ENCODE measurements around the gene AGTR1.

AGTR1 gene

DNA sequence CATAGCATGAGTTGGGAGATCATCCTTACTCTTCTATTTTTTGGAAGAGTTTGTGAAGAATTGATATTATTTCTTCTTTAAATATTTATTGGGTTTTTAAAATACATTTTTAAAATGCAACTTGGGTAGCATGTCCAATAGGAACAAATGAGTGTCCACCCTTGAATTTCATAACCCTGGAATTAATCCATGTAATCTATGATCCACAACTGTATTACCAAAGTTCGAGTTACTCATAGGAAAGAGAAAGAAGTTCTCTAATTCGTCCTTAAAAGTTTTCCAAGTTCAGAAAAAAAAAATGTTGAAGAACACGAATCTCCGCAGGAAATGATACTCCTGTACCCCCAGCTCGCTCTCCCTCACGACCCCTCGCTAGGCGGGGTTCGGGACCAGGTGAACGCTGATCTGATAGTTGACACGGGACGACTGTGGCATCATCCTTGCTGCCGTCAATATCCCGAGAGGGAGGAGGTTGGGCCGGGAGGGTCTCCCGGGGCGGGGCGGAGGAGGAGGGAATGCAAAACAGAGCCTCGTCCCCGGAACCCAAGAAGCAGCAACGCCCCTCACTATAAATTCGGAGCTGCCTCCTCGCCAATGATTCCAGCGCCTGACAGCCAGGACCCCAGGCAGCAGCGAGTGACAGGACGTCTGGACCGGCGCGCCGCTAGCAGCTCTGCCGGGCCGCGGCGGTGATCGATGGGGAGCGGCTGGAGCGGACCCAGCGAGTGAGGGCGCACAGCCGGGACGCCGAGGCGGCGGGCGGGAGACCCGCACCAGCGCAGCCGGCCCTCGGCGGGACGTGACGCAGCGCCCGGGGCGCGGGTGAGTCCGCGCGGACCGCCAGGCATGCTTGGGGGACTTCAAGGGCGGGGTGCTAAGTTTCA lies at the start of gene AGTR1:
AGTR1 (plus strand) TSS at position 598 of the 884 bp plus-strand sequence. CDS start 43,133 bp downstream, outside the sequence.
- DNase-seq, result no peak

DNA sequence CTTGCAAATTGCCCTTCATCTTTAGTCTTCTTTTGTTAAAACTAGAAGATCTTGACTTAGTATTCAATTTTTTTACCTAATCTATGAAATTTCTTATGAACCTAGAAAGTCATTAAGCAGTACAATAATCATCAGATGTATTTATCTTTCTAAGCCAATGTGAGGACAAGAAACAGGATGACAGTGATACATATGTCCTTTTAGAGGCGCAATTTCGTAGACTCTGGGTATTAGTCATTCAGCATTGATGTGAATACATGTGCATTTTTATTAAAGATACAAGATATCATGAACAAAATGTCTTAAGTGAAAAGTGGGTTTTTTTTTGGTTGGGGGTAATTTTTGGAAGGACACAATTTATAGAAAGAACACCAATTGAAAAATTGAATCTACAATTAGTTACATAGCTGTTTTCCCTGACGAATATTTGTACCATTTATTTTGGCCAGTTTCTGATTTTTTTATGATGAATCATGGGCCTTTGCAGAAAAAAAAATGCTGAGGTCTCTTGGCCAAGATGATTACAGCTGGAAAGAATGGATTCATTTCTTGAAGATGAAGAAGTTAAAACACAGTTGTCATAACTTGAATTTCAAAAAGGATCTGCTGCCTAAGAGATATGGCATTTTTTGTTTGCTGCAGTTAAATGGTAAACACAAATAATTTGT lies 48.9 kb upstream of the AGTR1 start:
- no peak for DNase-seq

DNA sequence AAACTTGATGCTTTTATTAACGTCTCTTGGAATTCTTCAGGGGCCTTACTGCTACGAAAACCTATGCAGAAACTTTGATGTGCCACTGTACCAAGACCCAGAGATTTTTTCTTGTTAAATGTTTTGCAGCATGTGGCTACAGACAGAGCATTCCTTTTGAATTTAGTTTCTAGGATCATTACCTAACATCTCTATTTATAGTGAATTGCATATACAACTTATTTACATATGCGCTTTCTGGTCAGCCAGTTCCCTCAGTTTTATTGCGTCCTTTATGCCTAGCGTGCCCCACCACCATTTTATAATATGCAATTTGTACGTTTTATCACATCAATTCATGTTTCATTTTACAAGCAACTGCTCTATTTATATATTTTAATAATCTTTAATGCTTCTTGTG lies 46.2 kb upstream of the AGTR1 start:
- DNase-seq, result no peak

DNA sequence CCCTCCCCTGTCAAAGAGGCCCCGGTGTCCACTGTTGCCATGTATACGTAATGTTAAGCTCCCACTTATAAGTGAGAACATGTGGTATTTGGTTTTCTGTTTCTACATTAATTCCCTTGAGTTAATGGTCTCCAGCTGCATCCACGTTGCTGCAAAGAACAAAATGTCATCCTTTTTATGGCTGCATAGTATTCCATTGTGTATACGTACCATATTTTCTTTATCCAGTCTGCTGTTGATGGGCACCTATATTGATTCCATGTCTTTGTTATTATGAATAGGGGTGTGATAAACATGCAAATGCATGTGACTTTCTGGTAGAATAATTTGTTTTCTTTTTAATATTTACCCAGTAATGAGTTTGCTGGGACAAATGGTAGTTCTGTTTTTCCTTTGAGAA lies 43.3 kb upstream of the AGTR1 start:
- DNase-seq, result no peak

DNA sequence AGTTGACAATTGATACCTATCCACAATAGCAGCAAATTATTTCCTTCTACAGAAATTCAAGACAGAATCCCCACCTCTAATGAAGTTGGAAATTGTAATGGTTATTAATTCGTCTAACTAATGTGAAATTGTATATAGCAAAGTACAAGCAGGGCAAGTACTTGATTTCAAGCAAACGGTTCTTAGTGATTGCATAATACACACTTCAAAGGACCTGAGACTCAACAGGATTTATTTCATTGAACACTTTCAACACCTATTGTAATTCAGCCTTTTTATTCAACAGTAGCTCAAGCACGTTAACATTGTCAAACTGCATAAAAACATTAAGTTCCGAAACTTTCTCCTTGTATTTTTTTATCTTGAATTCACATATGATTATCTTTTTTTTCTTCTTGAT lies 40.2 kb upstream of the AGTR1 start:
- DNase-seq, result no peak

DNA sequence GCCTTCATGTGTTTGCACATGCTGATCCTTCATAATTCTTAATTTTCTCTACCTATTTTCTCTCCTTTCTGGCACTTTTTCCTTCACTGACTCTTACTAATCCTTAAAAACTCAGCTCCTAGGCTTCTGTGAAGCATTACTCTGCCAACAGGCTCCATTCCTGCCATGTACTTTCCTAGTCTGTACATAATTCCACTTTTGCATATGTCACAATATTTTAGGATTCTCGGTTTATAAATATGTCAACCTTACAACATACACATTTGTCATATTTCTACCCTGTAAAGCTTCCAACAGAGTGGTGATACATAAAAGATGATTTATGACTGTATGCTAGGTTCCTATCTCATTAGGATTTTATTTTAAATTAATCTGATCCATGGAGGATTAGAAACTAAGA lies 38.2 kb upstream of the AGTR1 start:
- no peak for DNase-seq

DNA sequence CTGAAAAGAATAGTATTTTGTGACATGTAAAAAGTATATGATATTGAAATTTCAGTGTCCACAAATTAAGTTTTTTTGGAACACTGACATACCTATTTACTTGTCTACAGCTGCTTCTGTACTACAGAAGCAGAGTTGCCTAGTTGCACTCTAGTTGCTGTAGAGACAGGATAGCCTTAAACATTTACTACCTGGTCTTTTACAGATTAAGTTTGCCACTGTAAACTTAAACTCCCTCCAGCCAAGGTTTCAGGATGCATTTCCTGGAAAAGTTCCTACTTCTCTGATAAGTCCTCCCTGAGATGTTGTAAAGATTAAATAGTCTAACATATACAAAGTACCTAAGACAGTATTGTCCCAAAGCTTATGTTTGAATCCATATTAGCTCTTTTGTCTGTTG lies 17.4 kb upstream of the AGTR1 start:
- DNase-seq, result no peak

DNA sequence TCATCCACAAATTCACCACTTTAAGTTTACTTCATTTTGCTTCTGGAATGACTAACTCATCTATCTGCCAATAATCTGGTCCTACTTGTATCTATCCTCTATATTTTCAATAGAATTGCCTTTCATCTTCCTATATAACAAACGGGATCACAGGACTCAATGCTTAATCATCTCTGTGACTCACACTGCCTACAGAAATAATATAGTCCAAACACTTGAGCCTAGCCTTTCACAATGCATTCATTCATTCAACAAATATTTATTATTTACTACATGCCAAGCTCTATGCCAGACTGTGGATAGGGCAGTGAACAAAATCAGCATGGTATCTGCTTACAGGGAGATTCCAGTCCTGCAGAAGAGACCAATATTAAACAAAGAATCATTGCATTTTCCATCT lies 16.6 kb upstream of the AGTR1 start:
- no peak for DNase-seq

DNA sequence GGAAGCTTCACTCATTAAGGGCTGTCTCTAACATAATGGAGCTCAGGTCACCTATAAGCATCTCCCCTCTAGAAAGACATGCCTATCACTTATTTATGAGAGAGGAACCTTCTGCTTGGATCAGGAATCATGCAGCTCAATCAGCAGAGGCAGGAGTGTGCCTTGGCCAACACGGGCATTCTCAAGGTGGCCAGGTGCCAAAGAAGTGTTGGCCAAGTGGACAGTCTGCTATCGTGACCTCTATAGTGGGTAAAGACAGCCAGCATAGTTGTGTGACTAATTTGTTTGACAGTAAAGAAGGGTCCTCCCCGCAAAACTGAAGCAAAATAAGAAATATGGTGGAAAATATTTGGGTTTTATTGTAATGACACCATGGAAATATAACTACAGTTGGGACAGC lies 14.7 kb upstream of the AGTR1 start:
- DNase-seq, result no peak

DNA sequence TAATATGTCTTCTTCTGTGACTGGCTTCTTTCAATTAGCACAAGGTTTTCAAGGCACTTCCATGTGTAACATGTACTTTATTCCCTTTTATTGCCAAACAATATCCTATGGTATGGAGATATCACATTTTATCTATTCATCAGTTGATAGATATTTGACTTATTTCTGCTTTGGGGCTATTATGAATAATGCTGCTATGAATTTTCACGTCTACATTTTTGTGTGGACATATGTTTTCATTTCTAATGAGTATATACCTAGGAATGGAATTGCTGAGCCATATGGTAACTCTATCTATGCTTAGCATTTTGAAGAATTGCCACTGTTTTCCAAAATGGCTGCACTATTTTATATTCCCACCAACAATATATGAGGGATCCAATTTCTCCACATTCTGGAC lies 3.6 kb upstream of the AGTR1 start:
- DNase-seq, result no peak

DNA sequence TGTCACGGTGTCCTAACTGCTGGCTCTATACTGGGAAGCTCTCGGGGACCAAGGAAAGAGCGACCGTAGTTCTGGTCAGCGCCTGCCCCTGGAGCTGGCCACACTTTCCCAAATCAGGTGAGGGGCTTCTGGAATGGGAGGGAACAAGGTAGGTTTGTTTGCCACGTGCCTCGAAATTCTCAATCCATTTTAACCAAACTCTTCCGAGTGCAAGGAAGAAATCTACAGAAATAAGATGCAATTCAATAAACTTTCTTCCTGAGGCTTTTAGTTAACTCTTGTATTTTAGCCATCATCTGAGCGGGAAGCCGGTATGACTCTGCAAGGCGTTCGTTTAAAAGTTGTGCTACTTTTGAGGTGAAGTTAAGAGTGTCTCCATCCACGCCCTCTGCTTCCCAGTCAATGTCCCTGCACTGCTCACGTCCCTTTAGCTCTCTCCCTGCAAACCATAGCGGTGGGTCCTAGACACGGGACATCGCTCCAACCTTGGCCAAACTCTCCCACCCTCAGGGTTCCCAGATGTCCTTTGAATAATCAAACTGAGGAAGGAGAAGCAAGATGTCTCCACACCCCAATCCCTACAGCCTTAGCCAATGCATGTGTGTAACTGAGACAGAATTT lies 597 bp downstream of the AGTR1 start:
- no peak for DNase-seq

DNA sequence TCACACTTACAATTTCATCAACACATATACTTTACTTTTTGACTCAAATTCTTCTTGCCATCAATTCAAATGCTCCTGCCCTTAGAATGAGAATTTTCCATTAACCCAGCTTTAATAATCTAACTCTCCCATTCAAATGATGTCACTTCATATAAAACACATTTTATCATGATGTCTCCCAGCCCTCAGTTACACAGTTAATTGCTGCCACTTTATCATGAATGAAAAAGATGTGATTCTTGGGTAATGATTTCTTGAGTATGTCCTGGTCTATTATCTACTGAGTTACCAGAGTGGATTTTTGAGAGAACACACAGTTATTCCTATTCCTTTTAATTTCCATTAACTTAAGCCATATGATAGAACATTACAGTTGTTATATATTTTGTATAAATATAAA lies 7.6 kb downstream of the AGTR1 start:
- DNase-seq, result no peak

DNA sequence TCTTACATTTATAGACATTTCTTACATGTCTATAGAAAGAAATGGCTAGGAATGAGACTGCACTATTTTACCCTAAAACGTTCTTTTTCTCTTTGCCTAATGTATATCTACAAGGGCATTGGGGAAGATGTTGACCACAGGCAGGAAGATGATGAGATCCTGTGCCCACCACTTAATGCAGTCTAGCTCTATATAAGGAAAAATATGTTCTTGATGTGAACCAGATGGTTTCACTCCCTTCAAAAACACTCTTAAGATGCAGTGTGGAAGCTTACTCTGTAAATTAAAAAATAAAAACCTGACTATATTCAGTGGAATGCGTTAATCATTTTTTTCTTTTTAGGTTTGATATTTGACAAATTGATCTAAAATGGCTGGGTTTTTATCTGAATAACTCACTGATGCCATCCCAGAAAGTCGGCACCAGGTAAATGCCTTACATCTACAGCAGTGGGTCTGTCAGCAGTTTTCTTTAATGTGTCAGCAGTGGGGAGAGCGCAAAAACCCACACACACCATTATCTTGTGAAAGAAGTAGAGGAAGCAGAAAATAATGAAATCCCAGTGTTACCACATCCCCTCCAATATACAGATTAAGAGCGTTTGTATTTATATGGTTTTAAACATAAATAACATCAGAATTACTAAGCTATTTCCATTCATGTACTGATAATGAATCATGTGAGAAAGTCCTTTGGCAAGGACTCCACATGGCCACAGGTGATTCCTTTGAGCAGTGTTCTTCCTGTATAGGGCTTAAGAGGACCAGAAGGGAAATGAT lies 10.1 kb downstream of the AGTR1 start:
- no peak for DNase-seq

DNA sequence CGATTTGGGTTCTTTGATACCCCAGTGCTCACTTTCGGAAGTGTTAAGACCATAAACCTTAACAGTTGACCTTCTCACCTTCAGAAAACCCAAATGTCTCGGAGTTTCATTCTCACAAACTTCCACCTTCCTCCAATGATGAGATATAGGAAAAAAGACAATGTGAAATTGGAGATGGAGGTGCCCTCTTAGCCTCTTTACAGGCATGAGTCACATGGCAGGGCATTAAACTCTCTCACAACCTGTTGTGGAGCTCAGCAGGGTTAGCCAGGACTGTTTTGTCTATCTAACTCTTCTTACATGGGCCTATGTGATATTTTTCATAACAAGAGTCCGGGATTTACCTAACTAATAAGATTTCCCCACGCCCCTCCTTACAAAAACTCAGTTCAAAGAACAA lies 10.7 kb downstream of the AGTR1 start:
- no peak for DNase-seq

DNA sequence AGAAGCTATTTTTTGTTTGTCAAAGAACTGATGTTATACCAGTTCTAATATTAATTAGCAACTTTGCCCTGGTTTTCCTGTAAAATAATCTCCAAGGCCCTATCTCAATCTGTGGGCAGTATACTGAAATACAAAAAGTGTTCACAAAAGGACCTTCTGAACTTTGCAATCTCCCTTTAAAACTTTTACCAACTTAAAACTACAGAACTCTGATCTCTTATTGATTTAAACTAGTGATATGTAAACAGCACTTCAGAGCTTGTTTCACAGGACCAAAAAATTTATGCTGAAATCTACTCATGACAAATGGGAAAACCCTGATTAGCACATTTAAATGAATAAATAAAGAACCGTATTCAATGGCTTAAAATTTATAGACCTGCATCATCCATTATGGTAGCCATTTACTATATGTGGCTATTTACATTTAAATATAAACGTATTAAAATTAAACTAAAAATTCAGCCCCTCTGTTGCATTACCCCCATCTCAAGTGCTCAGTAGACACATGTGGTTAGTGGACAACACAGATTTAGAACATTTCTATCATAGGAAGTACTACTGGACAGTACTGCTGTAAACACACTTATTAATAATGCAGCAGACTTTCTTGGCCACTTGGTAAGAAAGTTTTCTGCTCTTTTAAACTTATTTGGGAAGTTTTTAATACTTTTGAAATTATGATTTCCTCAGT lies 12.0 kb downstream of the AGTR1 start:
- no peak for DNase-seq

DNA sequence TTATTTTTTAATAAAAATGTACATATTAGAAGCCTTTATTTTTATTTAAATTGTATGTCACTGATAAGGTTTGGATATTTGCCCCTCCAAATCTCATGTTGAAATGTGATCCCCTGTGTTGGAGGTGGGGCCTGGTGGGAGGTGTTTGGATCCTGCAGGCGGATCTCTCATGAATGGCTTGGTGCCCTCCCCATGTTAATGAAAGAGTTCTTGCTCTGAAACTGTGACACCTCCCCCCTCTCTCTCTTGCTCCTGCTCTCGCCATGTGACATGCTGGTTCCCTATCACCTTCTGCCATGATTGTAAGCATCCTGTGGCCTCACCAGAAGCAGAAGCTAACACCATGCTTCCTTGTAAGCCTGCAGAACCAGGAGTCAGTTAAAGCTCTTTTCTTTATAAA lies 13.0 kb downstream of the AGTR1 start:
- no peak for DNase-seq

DNA sequence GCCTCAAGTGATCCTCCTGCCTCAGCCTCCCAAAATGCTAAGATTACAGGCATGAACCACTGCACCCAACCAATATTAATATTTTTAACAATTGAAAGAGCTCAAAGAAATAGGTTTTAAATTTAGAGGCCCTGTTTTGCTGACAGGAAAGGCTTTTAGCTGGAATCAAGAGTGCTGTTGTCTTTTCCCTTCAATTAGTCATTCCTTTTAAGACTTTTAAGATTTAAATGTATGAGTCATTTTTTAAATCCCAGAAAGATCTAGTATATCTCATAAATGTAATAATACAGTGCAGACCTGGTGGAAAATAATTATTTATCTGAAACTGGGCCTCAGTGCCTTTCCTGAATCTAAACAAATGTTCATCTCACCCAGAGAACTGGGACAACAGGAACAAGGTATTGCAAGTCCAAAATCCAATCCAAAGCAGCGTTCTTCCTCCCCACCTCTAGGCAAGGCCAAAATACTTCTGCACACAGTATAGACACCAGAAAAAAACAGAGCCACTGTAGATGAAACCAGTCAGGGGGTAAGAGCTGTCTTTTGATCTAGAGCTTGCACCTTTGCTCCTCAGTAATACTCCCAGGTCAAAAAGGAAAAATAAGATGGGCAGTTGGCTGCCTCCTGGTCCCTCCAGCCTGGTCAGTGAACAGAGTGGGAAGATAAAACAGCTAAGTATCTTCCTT lies 14.4 kb downstream of the AGTR1 start:
- no peak for DNase-seq

DNA sequence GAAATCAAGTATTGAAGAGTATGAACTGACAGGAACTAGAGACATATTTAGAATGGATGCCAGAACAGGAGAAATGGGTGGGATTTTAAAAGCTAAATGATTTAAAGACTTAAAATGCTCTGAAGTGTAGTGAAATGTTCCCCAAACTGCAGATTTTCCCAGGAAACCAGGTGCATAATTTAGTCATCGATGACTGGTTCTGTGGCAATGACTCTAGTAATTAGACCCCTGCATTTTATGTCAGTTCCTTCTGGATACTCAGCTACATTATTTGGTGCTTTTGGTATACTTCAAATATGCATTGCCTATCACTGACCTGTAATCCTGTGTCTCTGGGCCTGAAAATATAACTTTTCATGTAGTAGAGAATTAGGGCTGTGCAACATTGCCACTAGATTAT lies 16.8 kb downstream of the AGTR1 start:
- DNase-seq, result no peak

DNA sequence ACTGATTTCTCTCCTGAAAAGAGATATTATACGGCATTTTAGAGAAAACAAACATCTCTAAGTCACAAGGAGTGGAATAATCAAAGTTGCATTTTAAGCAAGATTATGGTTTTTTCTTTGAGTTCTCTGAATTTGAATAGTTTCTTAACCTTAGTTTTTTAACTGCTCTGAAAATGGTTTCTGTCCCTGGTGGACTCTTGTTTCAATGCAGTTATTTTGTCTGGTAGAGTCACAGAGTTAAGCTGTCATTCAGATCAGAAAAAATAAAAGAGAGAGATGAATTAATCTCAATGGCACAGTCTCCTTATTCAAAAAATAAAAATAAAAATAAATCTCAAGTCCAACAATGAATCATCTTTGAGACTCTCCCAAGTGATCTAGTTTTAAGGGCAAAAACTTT lies 19.0 kb downstream of the AGTR1 start:
- DNase-seq, result no peak

DNA sequence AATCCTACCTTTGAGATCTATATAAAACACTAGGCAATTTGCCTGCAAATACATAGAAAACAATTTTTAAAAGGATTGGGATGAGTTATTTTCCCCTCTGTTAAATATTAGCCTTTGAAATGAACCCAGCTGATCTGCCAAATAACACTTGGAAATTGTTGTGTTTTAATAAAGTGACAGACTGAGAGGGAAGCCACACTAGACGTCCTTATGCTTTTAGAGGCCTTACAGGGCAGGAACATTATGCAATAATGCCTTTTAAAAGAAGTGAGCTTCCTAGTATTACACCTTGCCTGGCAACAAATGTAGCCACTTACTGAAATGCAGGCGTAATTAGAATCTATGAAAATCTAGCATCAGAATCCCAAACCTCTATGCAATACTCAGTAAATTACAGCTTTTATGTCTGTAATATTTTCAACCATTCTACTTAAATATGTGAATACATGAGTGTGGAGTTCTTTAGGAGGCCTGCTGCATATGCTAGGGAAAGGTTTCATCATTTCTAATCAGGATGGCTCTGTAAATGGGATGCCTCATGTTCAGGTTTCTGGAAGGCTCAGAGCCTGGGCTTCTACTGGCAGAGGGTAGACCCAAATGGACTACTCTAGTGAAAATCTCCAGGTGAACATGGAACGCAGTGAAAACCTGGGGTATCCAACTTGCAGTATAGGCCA lies 20.3 kb downstream of the AGTR1 start:
- DNase-seq, result no peak
